Iris pigment epithelial cell (primary cell): ENCODE data around the gene HNRNPU.

Source experiments
- DNase-seq: peaks from one replicate; pipeline ENCODE4 v3.0.0-alpha.2; 2011; ENCODE audit warnings: low read depth

The HNRNPU gene

GRCh38 chr1:244864253-244865027 is at the start of gene HNRNPU:
HNRNPU (minus strand) TSS chr1:244864543; CDS start chr1:244864307, 236 bp downstream.
- DNase-seq, result peak; percentile 97

DNA sequence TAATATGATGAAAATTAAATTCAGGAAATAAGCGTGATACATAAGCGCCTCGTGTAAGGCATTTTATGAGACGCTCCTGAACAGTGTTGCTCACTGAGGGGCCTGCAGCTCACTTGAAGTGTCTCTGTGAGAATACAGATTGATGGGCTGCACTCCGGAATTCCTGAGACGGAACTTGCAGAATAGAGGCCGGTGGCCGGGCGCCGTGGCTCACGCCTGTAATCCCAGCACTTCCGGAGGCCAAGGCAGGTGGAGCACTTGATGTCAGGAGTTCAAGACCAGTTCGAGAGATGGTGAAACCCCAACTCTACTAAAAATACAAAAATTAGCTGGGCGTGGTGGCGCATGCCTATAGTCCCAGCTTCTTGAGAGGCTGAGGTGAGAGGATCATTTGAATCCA is 49.5 kb upstream of the HNRNPU start:
- DNase-seq, result no peak

DNA sequence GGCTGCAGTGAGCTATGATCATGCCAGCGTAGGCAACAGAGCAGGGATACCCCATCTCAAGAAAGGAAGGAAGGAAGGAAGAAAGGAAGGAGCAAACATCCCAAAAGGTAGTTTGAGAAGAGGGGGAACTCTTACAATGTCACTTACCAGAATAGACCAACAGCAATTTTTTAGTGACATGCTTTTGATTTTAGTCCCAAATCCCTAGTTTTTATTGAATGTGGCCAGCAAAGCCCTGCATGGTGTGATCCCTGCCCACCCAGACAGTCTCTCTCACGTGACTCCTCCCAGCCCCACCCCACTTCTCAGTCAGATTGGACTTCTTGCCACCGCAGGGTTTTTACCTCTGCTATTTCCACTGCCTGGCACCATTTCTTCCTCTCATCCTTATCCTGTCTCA is 39.8 kb upstream of the HNRNPU start:
- DNase-seq, result no peak

DNA sequence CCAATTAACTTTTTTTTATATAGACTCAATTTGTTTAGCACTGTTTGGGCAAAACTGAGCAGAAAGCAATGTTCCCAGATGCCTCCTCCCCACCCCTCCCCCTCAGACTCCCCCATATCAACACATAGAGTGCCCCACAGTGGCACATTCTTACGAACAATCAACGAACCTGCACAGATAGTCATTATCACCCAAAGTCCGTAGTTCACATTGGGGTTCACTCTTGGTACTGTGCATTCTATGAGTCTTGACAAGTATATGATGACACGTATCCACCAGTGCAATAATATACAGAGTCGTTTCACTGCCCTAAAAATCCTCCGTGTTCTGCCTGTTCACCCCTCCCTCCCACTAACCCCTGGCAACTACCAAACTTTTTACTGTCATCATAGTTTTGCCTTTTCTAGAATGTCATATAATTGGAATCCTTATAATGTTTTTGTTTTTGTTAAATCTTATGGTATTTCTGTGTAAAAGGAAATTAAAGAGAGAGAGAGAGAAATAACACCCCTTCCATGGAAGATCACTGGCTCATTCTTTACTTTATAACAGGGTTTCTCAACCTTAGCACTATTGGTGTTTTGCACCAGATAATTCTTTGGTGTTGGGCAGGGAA is 37.2 kb upstream of the HNRNPU start:
- no peak for DNase-seq

GRCh38 chr1:244897476-244898254 is 33.3 kb upstream of the HNRNPU start:
- no peak for DNase-seq

DNA sequence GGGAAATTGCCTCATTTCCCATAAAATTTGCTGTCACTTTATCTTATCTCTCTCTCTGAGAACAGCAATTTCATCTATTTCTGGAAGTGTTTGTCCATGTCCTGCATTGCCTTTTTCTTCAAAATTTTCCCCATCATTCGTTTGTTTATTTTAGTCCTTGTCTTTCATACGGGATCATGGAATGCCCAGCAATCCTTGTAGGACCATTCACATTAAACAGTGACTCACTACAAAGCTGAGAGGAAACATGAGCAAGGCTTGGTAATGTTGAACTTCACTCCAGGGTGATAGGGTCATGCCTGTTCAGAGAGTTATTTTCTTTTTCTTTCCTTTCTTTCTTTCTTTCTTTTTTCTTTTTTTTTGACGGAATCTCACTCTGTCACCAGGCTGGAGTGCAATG is 32.2 kb upstream of the HNRNPU start:
- peak; percentile 74 for DNase-seq

DNA sequence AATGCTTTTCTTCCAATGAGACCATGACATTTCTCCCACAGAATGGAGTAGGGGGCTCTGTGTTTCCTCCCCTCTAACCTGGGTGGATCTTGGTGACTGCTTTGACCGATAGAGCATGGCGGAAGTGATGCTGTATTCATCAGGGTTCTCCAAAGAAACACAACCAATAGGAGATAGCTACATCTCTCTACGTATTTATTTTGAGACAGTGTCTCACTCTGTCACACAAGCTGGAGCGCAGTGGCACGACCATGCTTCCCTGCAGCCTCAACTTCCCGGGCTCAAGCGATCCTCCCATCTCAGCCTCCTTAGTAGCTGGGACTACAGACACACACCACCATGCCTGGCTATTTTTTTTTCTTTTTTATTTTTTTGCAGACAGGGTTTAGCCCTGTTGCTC is 29.5 kb upstream of the HNRNPU start:
- no peak for DNase-seq

GRCh38 chr1:244887281-244887680 is 22.9 kb upstream of the HNRNPU start:
- no peak for DNase-seq

DNA sequence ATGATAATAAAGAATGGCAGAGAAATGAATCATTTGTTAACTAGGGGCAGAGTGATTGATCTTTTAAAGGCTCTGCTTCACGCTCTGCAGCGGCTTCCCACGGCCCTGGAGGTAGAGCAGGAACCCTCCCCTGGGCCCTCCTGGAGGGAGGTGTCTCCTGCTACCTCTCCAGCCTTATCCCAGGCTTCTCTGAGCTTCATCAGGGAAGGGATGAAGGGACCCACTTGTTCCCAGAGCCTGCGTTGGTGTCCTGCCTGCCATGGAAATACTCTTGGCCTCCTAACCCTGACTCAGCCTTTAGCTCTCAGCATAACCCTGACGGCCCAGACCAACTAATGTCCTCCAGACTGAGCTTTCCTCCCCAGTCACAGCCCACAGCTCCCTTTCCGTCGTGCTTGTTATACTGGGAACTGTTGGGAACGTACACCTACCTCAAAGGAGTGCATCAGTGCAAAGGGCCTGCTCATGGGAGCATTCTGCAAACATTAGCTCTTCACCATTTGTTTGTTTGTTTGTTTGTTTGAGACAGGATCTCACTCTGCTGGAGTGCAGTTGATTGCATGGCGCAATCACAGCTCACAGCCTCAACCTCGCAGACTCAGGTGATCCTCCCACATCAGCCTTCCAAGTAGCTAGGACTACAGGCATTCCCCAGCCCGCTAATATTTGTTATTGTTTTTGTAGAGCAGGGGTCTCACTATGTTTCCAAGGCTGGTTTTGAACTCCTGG is 17.4 kb upstream of the HNRNPU start:
- DNase-seq, result no peak

GRCh38 chr1:244878681-244879080 is 14.3 kb upstream of the HNRNPU start:
- no peak for DNase-seq

- DNase-seq, result no peak
Observed at GRCh38 chr1:244876228-244876910, 12.0 kb upstream of the HNRNPU start.

DNA sequence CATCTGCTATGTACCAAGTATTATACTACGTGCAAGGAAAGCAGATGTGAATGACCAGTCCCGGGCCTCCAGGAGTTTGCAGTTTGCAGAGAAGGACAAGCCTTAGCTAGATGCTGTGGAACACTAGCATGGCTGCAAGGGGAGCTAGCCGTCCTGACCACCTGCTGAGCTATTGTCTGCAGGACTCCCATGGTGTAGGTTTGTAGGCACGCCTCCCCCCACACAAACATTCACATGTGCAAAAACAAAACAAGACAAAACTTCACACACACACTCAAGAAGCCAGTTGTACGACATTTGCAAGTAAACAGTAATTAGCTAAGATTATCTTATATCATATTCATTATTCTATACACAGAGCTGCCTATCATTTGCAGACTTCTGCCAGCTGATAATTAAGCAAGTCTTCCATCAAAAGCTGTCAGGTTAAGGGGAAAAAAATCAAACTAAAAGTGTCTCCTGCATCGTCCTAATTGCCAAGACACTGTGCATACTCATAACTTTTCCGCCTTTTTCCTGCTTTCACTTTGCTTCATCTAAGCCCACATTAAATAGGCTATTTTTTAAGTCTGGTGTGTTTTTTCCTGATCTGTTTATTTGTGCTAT is 10.7 kb upstream of the HNRNPU start:
- DNase-seq, result no peak

DNA sequence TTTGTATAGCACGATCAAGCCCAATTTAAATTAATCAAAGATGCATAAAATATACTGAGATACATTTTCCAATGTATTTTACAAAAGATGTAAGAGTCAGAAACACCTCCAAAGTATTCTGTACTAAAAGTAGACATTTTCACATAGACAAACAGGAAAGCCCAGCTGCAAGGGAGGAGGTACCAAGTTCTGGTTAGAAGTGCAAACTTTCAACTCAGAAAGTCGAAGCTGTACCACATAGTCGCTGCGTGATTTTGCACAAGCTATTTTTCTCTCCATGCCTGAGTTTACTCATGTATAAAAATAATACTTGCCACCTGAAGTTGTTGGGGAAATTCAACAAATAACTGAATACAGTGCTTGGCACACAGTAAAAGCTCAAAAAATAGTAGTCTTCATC is 5.6 kb upstream of the HNRNPU start:
- DNase-seq, result no peak

DNA sequence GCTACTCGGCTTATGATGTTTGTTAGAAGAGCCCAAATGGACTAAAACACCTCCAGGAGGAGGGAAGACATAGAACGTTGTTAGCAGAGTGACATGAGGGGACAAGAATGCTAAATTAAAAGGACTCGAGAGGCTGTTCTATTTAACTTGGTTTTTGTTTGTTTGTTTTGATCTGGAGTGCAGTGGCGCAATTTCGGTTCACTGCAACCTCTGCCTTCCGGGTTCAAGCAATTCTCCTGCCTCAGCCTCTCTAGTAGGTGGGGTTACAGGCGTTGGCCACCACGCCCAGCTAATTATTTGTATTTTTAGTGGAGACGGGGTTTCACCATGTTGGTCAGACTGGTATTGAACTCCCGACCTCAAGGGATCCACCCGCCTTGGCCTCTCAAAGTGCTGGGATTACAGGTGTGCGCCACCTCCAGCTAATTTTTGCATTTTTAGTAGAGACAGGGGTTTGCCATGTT is 5.1 kb upstream of the HNRNPU start:
- no peak for DNase-seq

- no peak for DNase-seq
Observed at GRCh38 chr1:244868484-244869363, 4.4 kb upstream of the HNRNPU start.

- no peak for DNase-seq
Observed at GRCh38 chr1:244866355-244866754, 2.0 kb upstream of the HNRNPU start.

DNA sequence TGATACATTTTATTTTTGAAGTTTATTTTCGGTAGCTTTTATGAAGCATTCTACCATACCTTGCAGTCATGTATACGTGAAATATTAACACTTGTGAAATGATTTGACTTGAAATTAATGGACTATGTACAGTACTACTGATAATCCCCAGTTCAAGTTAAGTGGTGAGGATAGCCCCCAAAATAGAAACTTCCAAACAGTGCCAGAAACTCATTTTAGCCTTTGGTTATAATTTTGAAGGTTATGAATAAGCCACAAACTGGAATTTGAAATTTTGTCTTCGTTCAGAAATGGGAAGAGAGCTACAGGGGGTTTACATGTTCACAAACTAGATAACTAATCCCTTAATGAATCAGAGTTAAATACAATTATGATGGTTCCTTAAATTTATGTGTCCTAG is 1.5 kb upstream of the HNRNPU start:
- DNase-seq, result no peak

GRCh38 chr1:244865028-244865371 is 657 bp upstream of the HNRNPU start:
- DNase-seq, result no peak

GRCh38 chr1:244863491-244864252 is 671 bp downstream of the HNRNPU start:
- DNase-seq, result no peak
